OCI-LY1 (cell line): ENCODE data around the gene SLC9A9.

ENCODE experiments used
- H2AFZ ChIP-seq: fragments of 200-600 bp; sonication (generic), shearing (Covaris generic); 2 replicates; pipeline ENCODE4 v1.6.0; 2014; ENCODE audit warnings: antibody characterized with exemption, mild to moderate bottlenecking, low read length
- H3F3A ChIP-seq: fragments of 200-600 bp; sonication (generic), shearing (Covaris generic); 2 replicates; pipeline ENCODE4 v1.6.0; 2014; ENCODE audit warnings: mild to moderate bottlenecking, antibody characterized with exemption, low read length, moderate library complexity; ENCODE audit not compliant: insufficient read depth
- H3K27ac ChIP-seq: fragments of 200-600 bp; sonication (generic); 2 replicates; pipeline ENCODE4 v1.5.1; 2014; ENCODE audit warnings: low read length, mixed run types, mild to moderate bottlenecking, low read depth; ENCODE audit not compliant: poor library complexity, severe bottlenecking
- H3K27me3 ChIP-seq: fragments of 200-600 bp; sonication (generic); 2 replicates; pipeline ENCODE4 v1.6.0; 2014; ENCODE audit warnings: antibody characterized with exemption, mild to moderate bottlenecking, low read length, moderate library complexity; ENCODE audit not compliant: insufficient read depth
- H3K36me3 ChIP-seq: fragments of 200-600 bp; sonication (generic); 2 replicates; pipeline ENCODE4 v1.6.1; 2014; ENCODE audit warnings: mild to moderate bottlenecking, antibody characterized with exemption, low read length, moderate library complexity, mixed read lengths; ENCODE audit not compliant: insufficient read depth
- H3K4me1 ChIP-seq: fragments of 200-600 bp; sonication (generic); 2 replicates; pipeline ENCODE4 v1.5.1; 2014; ENCODE audit warnings: mild to moderate bottlenecking, low read length, moderate library complexity; ENCODE audit not compliant: insufficient read depth, severe bottlenecking
- H3K4me2 ChIP-seq: fragments of 200-600 bp; sonication (generic), shearing (Covaris generic); 2 replicates; pipeline ENCODE4 v1.6.1; 2014; ENCODE audit warnings: low read length
- H3K4me3 ChIP-seq: fragments of 200-600 bp; sonication (generic); 2 replicates; pipeline ENCODE4 v1.5.1; 2014; ENCODE audit warnings: low read length, low read depth, mild to moderate bottlenecking, mixed read lengths; ENCODE audit not compliant: poor library complexity, severe bottlenecking
- H3K79me2 ChIP-seq: fragments of 200-600 bp; shearing (Covaris generic); 2 replicates; pipeline ENCODE4 v1.6.1; 2016; ENCODE audit warnings: mixed run types, low read length, mixed read lengths; ENCODE audit not compliant: insufficient read depth
- H3K9ac ChIP-seq: fragments of 200-600 bp; sonication (generic), shearing (Covaris generic); 2 replicates; pipeline ENCODE4 v1.6.1; 2014; ENCODE audit warnings: mild to moderate bottlenecking, low read length, mixed read lengths
- H3K9me2 ChIP-seq: fragments of 200-600 bp; sonication (generic), shearing (Covaris generic); 2 replicates; pipeline ENCODE4 v1.6.1; 2014; ENCODE audit warnings: low read depth, mild to moderate bottlenecking, low read length, mixed read lengths
- H3K9me3 ChIP-seq: fragments of 200-600 bp; shearing (Covaris generic); 2 replicates; pipeline ENCODE4 v1.6.1; 2014; ENCODE audit warnings: low read length, mixed read lengths
- H4K20me1 ChIP-seq: fragments of 200-600 bp; sonication (generic), shearing (Covaris generic); 2 replicates; pipeline ENCODE4 v1.6.0; 2016; ENCODE audit warnings: mild to moderate bottlenecking, low read length; ENCODE audit not compliant: insufficient read depth
- CTCF ChIP-seq: fragments of 200-600 bp; sonication (generic), shearing (Covaris generic); IDR thresholded peaks from 2 replicates; pipeline ENCODE4 v1.5.1; 2017; ENCODE audit warnings: mild to moderate bottlenecking, antibody characterized with exemption, low read length, moderate library complexity, mixed read lengths
- EZH2 ChIP-seq: fragments of 200-600 bp; sonication (generic), shearing (Covaris generic); IDR thresholded peaks from 2 replicates; pipeline ENCODE4 v1.8.0; 2017; ENCODE audit warnings: borderline replicate concordance, mixed run types, mild to moderate bottlenecking, antibody characterized with exemption, low read length, moderate library complexity, mixed read lengths

The SLC9A9 gene

GRCh38 chr3:143617050-143617449, 231.2 kb downstream of the SLC9A9 start:
- Histone ChIP-seq H3K27ac (no peak overlapping the region), H3F3A (no peaks in the 10 kb centered on the region), H3K27me3 (no peaks in the 10 kb centered on the region), H3K9me2 (no peaks in the 10 kb centered on the region), H3K9me3 (peaks cover 3% of the 10 kb centered on the region; the same call in 1 of the 2 replicates), H3K9ac (no peak overlapping the region), H3K79me2 (no peaks in the 10 kb centered on the region), H4K20me1 (no peaks in the 10 kb centered on the region), H3K36me3 (no peaks in the 10 kb centered on the region), H2AFZ (no peak overlapping the region), H3K4me3 (no peak overlapping the region), H3K4me1 (no peaks in the 10 kb centered on the region), H3K4me2 (no peak overlapping the region)
- TF ChIP-seq EZH2 (no peak), CTCF (no peak)

DNA sequence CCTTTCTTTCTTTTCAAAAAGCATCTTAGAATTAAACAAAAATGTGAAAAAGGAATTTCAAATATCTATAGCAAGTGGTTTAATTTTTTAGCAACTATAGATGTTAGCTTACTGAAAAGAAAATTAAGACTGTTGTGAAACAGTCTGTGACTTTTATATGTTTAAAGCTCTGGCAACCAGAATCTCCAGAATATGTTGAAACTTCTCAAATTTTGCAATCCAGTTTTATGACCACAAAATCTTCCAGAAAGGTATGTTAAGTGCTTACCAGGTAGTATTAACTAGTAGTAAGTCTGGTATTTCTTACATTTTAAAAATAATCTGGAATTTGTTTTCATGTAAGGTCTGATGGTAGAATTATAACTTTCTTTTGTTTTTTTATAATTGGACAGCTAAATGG, 235.0 kb downstream of the SLC9A9 start:
- Histone ChIP-seq H3K4me2 (no peak overlapping the region), H3K79me2 (no peaks in the 10 kb centered on the region), H3K9me2 (no peaks in the 10 kb centered on the region), H3K27me3 (no peaks in the 10 kb centered on the region), H3K9me3 (no peaks in the 10 kb centered on the region), H3F3A (no peaks in the 10 kb centered on the region), H3K4me1 (no peaks in the 10 kb centered on the region), H2AFZ (no peak overlapping the region), H3K4me3 (no peak overlapping the region), H3K9ac (no peak overlapping the region), H3K36me3 (no peaks in the 10 kb centered on the region), H4K20me1 (no peaks in the 10 kb centered on the region), H3K27ac (no peak overlapping the region)
- TF ChIP-seq CTCF (no peak), EZH2 (no peak)

- no peak overlapping the region for H3K27ac ChIP-seq
- H3K36me3 ChIP-seq: no peaks in the 10 kb centered on the region
- no peaks in the 10 kb centered on the region for H3K4me1 ChIP-seq
- no peak overlapping the region for H3K4me3 ChIP-seq
- no peak for TF ChIP-seq EZH2
- no peak for TF ChIP-seq CTCF
- no peaks in the 10 kb centered on the region for H3K27me3 ChIP-seq
- H3K9me2 ChIP-seq: no peaks in the 10 kb centered on the region
- H3K9ac ChIP-seq: no peak overlapping the region
- no peak overlapping the region for H2AFZ ChIP-seq
- H3F3A ChIP-seq: no peaks in the 10 kb centered on the region
- H3K79me2 ChIP-seq: no peaks in the 10 kb centered on the region
- H4K20me1 ChIP-seq: no peaks in the 10 kb centered on the region
- no peak overlapping the region for H3K4me2 ChIP-seq
- H3K9me3 ChIP-seq: no peaks in the 10 kb centered on the region
Measured at GRCh38 chr3:143612541-143612940, 235.7 kb downstream of the SLC9A9 start.
